GM23248 (cell line): Measurements from ENCODE around the gene RAPGEF4.

Experiments
- EZH2 ChIP-seq: fragments of 200-600 bp; sonication (generic); IDR thresholded peaks from 2 replicates; pipeline ENCODE4 v1.6.1; 2018; ENCODE audit warnings: antibody characterized with exemption, mild to moderate bottlenecking; ENCODE audit not compliant: insufficient read depth, poor library complexity, severe bottlenecking
- EZH2phosphoT487 ChIP-seq: fragments of 200-600 bp; sonication (generic); IDR thresholded peaks from 2 replicates; pipeline ENCODE4 v1.6.1; 2018; ENCODE audit warnings: antibody characterized with exemption, moderate library complexity, mild to moderate bottlenecking, low read depth; ENCODE audit not compliant: insufficient read depth

DNA sequence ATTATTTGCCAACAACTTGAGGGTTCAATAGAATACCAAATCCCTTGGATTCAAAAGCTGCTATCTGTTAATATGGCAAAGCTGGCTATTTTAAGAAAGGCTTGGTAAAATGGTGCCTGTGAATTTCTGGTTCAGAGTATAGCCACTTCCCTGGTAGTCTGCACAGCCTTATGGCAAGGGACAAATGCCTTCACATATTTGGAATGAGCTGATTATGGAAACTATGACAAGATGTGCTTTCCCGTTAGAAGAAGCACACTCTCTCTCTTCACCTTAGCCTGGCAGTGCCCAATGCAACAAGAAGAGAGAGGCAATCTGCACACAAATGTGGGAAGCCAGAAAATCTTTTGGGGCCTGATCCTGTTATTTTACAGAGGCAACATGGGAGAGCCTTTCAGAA is 292.5 kb downstream of the RAPGEF4 start:
- TF ChIP-seq EZH2 (no peak), EZH2phosphoT487 (no peak)
